Left renal pelvis (tissue), 4 donors: ENCODE data around the gene MEF2B. TPM values are rescaled to one million over a fixed set of nuclear protein-coding genes. Genes with fewer than 3 reads are reported as not detected.

Experiments used
- DNase-seq, 4 donors: peaks; one replicate each; pipeline ENCODE4 v3.0.0-alpha.2; 2013; ENCODE audit warnings: low read depth in 4 of 4, low spot score in 3 of 4
- polyA plus RNA-seq, 4 donors: library from polyadenylated mRNA; unstranded; fragments of 120-200 nt; gene quantifications; one replicate each; pipeline ENCODE4 v1.2.1, GENCODE V29; 2013; ENCODE audit not compliant: insufficient read length in 4 of 4

MEF2B gene
- polyA plus RNA-seq = 1 to 10 TPM; 1.2 to 3.3 (median 1.6) TPM

DNA sequence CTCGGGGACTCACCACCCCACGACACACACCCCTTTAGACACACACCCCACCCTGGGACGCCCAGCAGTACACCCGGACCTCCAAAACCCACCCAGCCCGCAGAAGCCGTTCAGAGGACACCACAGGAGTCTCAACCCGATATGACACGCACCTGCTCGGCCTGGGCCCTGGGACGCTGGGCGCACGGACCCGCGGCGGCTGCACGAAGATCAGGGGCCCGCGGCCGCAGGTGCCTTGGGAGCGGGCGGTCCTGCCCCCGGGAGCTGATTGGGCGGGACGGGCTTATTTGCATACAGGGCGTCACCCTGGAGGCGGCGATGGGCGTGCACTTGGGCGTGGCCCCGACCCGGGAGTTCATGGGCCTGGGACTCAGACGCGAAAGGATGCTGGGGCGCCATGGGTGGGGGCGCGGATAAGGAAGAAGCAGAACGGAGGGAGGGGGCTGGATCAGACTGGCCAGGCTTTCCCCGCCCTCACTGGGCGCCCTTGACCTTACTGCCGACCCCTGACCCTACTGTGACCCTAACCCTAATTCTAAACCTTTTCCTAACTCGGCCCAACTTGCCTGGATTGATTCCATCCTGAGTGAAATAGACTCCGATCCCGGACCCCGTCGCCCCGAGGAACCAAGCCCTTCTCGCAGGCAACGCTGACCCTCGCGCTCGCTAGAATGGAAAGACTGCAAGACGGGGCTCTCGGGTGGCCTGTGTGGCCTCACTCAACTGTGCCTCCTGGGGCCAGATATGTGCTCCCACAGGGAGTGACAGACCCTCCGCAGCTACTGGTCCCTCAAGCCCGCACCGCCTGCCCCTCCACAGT lies at the start of gene MEF2B:
MEF2B (minus strand) TSS at position 211 of the 820 bp plus-strand sequence. CDS start 19,528 bp downstream, outside the sequence.
- DNase-seq = peak in 1 of 4 donors; percentile 37

DNA sequence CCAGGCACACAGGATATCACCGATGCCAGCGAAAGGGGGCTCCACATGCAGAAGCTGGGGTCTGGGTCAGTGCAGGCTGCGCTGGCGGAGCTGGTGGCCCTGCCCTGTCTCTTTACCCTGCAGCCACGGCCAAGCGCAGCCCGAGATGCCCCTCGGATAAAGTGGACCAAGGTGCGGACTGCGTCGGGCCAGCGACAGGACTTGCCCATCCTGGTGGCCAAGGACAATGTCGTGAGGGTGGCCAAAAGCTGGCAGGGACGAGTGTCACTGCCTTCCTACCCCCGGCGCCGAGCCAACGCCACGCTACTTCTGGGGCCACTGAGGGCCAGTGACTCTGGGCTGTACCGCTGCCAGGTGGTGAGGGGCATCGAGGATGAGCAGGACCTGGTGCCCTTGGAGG lies 48.8 kb upstream of the MEF2B start:
- DNase-seq = no peak

DNA sequence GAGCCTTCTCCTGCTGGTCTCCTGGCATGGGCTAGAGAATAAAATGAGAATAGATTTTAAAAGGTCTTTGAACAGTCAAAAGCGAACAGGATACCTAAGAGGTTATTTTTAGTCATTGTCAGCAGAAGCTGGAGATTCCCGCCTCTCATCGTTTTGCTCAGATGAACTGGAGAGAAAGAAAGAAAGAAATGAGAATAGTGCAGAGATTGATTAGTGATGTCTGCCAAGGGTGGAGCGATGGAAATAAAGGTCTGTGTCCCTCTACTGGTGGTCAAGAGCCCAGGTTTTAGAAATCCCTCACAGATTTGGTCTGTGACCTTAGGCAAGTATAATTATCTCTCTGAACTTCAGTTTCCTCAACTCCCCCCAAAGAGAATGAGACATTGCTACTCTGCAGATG lies 47.0 kb upstream of the MEF2B start:
- DNase-seq = no peak

DNA sequence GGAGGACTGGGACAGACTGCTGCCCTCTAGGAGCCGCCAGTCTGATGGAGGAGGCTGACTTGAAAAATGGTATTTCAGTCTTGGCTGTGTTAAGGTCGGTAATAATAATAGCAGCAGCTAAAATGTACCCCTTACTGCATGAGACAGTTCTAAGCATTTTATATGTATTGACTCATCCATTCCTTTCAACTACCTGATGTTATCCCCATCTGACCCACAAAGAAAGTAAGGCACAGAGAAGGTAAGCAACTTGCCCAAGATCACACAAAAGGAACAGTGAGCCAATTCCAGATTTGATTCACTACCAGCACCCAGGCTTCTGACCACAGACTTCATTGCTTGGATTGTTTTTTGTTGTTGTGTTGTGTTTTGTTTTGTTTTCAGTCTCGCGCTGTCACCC lies 45.7 kb upstream of the MEF2B start:
- no peak for DNase-seq

DNA sequence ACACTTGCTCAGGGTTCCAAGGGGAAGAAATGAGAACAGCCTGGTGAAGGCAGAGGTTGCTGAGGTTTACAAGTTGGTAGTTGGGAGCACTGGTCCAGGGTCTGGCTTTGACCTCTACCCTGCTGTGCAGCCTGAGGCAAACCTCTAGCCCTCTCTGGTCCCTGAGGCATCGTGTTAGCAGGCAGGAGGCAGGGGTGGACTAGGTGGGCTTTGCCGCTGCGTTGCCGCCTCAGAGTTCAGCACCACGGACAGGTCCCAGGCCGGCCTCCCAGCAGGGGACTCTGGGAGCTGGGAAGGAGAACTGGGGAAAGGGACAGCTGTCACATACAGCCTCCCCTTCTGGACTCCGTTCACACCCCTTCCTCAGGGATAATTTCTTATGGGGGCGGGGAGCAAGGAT lies 44.8 kb upstream of the MEF2B start:
- DNase-seq = peak in 2 of 4 donors; percentile 48 to 56

DNA sequence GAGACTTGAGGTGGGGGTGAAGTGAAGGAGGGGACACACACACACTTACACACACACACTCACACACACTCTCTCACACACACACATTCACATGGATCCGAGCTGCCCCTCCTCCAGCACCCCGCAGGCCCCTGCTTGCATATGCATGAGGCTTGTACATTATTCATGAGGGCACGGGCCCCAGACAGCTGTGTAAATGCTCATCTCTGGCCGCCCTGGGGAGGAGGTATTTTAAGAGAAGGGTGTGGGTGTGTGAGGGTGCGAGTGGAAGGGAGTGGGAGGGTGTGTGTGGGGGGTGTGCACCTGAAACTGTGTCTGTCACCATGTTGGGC lies 44.1 kb upstream of the MEF2B start:
- no peak for DNase-seq

DNA sequence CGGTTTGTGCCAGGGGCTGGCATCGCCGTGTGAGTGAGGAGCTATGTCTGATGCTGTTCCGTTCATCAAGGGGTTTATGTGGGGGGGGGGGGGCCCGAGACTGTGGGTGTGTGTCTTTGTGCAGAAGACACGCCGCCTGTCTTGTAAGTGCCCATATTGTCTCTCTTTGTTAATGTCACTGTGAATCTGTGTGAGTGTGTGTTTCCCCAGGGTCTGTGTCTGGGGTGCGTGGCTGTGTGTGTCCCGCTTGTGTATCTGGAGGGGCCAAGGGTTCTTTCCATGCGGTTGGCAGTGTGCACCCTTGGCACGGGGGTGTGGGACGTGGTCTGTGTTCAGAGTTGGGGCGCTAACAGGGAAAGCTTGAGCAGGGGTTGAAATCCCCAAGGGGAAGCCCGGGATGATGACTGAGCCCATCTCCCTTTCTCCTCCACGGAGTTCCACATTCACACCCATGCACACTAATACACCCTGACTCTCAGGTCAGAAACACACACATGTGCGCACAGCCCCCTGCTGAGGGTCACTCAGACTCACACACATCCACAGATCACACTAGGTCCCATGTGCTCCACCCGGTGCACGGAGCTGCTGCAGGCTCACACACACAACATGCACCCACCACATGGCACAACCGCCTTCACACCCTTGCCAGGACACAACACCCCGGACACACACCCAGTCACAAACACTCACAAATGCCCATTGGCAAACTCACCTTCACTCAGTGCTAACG lies 43.5 kb upstream of the MEF2B start:
- no peak for DNase-seq

DNA sequence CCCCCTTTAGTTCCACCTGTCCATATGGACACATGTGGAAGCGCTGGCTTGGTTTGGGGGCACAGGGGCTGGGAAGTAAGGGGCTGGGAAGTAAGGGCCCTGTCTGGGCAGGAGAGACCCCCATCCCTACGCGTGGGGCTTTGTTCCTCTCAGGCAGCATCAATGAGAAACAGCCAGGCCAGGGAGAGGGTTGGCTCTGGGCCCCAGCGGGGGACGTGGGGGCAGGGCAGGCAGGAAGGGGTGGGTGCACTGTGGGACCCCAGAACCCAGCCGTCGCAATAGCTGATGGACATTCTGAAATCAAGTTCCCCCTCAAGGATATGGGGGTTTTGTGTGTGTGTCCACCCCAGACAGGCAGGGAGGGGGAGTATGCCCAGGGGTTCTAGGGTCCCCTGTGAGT lies 42.9 kb upstream of the MEF2B start:
- DNase-seq = no peak

DNA sequence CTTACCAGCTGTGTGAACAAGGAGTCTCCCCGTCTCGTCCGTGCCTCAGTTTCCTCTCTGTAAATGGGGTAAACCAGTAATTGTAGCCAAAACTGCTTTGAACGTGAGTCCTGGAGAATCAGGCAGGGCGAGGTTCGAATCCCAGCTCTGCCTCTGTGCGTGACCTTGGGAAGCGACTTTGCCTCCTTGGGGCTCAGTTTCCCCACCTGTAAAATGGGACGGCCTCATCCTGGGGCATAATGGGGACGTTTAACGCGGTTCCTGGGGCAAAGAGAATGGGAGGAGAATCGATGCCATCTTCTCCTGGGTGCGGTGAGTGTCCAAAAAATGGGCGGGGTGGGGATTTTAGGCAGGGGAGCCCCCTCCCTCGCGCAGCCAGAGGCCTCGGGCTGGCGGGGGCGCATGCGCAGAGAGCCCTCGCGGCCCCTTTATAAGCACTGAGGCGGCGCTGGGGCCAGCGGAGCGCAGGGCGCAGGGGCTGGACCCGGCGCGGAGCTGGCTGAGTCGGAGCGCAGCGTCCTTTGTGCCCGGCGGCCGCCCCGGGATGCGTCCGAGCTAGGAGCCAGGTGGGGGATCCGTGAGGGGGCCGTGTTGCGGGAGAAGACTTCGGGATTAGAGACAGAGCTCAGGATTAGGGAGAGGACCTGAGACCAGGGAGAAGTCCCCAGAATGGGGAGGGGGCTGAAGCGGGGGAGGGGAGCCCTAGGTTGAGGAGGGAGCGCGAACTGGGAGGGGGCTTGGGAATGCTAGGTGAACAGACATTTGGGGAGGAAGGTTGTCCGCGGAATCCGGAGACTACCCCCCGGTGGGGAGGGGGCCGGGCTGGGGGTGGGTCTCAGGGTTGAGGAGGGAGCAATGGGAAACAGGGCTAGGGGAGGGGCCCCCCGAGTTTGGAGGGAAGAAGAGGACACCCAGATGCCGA lies 41.7 kb upstream of the MEF2B start, which contains the start of gene NCAN:
NCAN (plus strand) TSS at position 460 of the 922 bp plus-strand sequence. CDS start 4,996 bp downstream, outside the sequence.
- no peak for DNase-seq

DNA sequence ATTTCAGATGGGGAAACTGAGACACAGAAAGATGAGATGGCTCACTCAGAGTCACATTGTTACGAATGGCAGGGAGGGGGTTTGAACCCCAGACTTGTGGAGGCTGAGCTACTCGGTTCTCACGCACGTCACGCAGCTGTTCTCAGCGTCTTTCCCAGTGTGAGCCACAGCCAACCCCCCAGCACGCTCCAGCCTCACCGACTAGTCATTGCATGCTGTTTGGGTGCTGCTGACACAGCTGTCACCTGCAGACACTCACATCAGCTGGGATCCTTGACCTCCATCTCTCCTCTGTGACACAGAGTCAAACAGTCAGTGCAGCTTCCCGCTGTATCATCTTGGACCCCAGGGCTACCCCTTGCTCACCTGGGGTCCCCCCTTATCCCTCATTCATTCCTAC lies 39.3 kb upstream of the MEF2B start:
- DNase-seq = no peak

DNA sequence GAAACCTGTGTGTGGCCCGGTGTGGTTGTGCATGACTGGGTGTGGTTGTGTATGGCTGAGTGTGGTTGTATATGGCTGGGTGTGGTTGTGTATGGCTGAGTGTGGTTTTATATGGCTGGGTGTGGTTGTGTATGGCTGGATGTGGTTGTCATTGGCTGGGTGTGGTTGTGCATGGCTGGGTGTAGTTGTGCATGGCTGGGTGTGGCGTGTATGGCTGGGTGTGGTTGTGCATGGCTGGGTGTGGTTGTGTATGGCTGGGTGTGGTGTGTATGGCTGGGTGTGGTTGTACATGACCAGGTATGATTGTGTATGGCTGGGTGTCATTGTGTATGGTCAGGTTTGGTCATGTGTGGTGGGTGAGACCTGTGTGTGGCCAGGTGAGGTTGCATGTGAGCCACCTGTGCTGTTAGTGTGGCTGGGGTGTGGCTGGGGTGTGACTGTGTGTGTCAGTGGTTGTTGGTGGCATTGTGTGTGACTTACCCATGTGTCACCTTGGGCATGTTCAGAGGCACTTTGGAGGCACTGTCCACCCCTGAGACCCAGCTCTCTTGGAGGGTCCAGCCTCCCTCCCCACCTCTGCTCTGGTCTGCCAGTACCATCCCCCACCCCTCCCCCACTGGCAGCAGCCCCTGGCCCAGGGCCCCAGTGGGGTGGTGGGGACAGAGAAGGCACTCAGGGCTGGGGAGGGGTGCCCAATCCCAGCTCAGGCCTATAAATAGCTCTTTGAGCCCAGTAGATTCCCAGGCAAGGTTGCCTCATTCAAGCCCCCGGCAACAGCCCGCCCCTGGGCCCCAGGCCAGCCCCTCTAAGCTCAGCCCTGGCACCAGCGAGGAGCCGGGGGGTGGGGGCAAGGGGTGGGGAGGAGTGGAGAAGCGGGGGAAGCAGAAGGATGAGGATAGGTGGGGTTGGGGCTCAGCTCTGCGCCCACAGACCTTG lies 37.8 kb upstream of the MEF2B start:
- DNase-seq = no peak

DNA sequence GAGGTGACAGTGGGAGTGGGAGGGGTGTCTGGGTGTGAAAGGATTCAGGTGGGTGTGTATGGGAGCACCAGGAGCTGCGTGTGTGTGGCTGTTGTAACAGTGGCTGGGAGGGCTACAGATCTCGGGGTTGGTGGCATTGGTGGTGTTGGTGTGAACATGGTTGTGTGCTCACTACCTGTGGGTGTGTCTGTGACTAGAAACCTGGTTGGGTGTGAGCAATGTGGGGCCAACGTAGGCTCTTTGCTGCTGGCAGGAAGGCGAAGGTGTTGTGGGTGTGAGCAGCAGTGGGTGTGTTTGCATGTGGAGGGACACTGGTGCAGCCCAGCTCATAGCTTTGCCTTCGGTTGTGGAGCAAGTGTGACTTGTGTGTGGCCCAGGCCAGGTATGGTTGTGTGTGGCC lies 36.9 kb upstream of the MEF2B start:
- no peak for DNase-seq

DNA sequence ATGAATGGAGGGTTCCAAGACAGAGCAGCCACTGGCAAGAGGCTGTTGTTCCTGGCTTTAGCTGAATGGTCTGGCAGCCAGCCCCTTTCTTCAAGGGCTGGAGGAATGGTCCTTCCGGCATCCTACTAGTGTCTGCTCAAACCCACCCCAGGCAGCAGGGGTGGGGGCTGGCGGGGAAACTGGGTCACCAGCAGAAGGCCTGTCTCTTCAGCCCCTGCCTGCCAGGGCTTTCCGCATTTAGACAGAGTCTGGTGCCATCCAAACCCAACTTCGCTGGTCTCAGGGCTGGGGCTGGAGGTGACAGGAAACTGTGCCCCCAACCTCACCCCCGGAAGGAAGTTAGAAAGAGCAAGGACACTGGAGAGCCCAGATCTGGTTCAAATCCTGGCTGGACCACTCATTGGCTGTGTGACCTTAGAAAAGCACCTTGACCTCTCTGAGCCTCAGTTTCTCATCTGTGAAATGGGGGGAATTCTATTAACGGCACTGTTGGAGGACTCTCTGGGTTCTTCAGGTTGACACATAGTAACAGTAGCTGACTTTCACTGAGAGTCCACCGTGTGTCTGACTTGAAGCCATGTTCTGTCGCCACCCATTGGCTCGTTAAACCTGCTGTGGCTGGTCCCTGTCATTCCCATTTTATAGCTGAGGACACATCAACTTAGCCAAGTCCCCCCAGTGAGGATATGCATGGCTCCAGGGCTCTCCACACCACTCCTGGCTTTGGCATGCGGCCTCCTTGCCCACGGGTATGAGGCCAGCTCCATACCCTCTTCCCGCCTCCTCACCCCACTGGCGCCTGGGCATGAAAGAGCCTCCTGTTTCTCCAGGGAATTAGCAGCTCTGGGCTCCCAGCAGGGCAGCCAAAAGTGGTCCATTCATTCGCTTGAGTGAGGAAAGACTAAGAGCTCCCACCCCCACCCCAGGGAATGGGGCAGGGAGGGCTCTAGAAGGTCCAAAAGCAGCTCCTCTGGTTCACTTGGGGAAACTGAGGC lies 35.6 kb upstream of the MEF2B start:
- no peak for DNase-seq

DNA sequence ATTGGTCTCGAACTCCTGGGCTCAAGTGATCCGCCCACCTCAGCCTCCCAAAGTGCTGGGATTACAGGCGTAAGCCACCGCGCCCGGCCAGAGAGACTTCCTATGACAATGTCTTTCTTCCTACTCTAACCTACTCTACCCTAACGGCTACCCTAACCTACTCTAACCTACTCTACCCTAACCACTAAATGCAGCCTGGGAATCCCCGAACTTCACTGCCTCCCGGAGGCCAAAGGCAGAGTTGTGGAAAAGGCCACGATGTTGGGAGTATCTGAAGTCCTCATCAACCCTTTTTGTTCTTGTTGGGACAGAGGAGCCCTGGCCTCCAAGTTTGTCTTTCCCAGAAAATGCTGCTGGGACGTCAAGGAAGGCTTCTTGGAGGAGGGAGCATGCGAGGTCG lies 34.1 kb upstream of the MEF2B start:
- DNase-seq = no peak

DNA sequence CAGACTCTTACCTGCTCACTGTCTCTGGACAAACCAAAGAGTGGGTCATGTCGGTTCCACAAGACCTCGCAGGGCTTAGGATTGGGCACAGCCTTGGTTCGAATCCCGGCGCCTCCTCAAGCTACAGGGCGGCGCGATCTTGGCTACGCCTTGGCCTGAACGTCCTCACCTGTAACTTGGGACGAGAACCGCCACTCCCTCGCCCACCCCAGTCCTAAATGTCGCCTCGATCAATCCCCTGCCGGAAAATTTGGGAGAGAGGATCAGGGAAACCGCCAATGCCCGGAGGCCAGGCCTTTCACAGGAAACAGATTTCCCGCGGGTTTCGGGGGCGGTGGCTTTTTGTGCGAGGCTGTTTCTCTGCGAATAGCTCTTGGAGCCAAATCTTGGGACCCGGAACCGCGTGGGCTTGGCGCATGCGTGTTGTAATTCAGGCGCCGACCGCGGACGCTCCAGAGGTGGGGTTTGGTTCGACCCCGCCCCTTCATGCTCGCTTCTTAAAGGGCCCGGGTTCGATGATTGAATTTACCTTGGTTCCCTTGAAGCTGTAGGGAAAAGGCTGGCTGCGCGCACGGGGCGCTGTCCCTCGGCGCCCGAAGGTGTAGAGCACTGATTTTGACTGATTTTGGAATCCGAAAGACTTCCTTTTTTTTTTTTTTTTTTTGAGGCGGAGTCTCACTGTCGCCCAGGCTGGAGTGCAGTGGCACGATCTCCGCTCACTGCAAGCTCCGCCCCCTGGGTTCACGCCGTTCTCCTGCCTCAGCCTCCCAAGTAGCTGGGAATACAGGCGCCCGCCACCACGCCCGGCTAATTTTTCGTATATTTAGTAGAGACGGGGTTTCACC lies 33.2 kb upstream of the MEF2B start, which contains the start of gene NR2C2AP:
NR2C2AP (minus strand) TSS at position 403 of the 845 bp plus-strand sequence; CDS start at position 49, 354 bp downstream.
- peak; percentile 71 to 80 (median 72) for DNase-seq

DNA sequence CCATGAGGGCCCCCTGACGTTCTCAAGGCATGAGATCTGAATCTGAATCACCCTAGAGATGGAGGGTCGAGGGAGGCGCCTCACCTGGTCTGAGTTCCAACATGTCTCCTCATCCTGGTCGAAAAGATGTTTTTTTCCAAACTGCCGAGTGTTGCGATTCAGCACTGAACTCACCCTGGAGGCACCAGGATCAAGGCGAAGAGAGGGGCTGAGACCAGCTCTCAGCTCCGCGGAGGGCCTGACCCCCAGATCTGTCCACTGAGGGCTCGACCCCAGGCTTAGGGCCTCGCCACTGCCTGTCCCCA lies 32.6 kb upstream of the MEF2B start:
- no peak for DNase-seq

DNA sequence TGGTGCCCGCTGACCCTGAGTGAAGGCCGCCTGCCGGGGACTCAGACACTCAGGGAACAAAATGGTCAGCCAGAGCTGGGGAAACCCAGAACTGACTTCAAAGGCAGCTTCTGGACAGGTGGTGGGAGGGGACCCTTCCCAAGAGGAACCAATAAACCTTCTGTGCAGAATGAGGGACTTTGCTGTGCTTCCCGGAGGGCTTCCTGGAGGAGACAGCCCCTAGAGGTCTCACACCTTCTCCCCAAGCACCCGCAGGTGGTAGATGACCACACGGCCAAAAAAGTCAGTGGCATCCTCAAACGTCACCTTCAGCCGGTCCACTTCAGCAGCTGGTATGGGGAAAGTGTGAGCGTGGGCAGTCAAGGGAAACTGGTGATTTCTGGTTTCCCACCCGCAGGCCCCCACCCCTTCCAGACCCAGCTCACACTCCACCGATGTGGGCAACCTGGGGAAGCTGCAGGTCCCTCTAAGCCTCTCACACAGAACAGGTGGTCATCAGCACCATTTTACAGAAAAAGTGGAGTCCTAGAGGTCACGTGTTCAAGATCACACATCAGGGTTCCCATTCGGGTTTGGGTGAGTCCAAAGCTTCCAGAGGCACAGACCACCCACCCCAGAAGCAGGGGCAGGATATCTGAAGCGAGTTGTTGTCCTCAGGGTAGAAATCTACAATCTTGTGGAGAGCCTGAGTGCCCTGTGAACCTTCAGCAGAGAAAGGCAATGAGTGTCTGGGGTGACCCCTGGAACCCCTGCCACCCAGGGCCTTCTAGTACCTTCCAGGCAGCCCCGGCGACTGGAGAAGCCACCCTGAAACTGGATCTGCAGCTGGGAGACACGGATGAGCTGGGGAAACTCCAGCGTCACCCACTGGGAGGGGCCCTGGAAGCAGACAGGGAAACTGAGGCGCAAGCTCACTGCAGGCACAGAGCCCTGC lies 31.9 kb upstream of the MEF2B start:
- no peak for DNase-seq
